Measurements from ENCODE around the gene SNX15.

DNA sequence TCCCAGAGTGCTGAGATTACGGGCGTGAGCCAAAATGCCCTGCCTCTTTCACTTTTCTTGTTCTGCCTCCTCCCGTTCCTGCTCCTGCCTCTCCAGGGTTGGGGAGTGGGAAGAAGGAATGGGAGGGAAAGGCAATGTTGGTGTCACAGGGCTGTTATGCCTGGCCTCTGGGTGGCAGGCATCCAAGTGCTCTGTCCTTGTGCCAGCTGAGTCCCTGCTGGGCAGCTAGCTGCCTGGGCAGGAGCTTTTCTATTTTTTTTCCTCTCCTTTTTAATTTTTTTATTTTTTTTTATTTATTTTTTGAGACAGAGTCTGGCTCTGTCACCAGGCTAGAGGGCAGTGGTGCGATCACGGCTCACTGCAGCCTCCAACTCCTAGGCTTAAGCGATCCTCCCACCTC is 9.7 kb downstream of the SNX15 start:
- TF ChIP-seq, protein P1, sequence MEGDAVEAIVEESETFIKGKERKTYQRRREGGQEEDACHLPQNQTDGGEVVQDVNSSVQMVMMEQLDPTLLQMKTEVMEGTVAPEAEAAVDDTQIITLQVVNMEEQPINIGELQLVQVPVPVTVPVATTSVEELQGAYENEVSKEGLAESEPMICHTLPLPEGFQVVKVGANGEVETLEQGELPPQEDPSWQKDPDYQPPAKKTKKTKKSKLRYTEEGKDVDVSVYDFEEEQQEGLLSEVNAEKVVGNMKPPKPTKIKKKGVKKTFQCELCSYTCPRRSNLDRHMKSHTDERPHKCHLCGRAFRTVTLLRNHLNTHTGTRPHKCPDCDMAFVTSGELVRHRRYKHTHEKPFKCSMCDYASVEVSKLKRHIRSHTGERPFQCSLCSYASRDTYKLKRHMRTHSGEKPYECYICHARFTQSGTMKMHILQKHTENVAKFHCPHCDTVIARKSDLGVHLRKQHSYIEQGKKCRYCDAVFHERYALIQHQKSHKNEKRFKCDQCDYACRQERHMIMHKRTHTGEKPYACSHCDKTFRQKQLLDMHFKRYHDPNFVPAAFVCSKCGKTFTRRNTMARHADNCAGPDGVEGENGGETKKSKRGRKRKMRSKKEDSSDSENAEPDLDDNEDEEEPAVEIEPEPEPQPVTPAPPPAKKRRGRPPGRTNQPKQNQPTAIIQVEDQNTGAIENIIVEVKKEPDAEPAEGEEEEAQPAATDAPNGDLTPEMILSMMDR (IDR thresholded peaks at IDR 0.05; ENCODE audit: insufficient read depth, low read length) = no peak
- TF ChIP-seq, protein P2, sequence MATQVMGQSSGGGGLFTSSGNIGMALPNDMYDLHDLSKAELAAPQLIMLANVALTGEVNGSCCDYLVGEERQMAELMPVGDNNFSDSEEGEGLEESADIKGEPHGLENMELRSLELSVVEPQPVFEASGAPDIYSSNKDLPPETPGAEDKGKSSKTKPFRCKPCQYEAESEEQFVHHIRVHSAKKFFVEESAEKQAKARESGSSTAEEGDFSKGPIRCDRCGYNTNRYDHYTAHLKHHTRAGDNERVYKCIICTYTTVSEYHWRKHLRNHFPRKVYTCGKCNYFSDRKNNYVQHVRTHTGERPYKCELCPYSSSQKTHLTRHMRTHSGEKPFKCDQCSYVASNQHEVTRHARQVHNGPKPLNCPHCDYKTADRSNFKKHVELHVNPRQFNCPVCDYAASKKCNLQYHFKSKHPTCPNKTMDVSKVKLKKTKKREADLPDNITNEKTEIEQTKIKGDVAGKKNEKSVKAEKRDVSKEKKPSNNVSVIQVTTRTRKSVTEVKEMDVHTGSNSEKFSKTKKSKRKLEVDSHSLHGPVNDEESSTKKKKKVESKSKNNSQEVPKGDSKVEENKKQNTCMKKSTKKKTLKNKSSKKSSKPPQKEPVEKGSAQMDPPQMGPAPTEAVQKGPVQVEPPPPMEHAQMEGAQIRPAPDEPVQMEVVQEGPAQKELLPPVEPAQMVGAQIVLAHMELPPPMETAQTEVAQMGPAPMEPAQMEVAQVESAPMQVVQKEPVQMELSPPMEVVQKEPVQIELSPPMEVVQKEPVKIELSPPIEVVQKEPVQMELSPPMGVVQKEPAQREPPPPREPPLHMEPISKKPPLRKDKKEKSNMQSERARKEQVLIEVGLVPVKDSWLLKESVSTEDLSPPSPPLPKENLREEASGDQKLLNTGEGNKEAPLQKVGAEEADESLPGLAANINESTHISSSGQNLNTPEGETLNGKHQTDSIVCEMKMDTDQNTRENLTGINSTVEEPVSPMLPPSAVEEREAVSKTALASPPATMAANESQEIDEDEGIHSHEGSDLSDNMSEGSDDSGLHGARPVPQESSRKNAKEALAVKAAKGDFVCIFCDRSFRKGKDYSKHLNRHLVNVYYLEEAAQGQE (IDR thresholded peaks at IDR 0.05; ENCODE audit: insufficient replicate concordance, low read depth) = no peak

All from HL-60 (cell line).